Testis (tissue), 3 donors: ENCODE results near the gene PROSER3. TPM values are rescaled to one million over a fixed set of nuclear protein-coding genes. Genes with fewer than 3 reads are reported as not detected.

ENCODE experiments used
- DNase-seq: peaks from one replicate; pipeline ENCODE4 v3.0.0-alpha.2; 2019
- H3K27ac ChIP-seq, 2 donors: fragments of 200-600 bp; sonication (generic); one replicate each; pipeline ENCODE4 v1.5.1; 2019
- H3K27me3 ChIP-seq: fragments of 200-600 bp; sonication (generic); one replicate; pipeline ENCODE4 v1.5.1; 2019
- H3K36me3 ChIP-seq: fragments of 200-600 bp; sonication (generic); one replicate; pipeline ENCODE4 v1.5.1; 2017; ENCODE audit warnings: low read depth; ENCODE audit errors: missing control alignments
- H3K4me1 ChIP-seq: fragments of 200-600 bp; sonication (generic); one replicate; pipeline ENCODE4 v1.5.1; 2019
- H3K4me3 ChIP-seq, 2 donors: fragments of 200-600 bp; sonication (generic); one replicate each; pipeline ENCODE4 v1.5.1; 2017 to 2019
- H3K9me3 ChIP-seq: fragments of 200-600 bp; sonication (generic); one replicate; pipeline ENCODE4 v1.5.1; 2017
- POLR2A ChIP-seq: fragments of 450-650 bp; IDR thresholded peaks from one replicate; pipeline ENCODE4 v1.6.1; 2017; ENCODE audit warnings: antibody characterized with exemption, mild to moderate bottlenecking, moderate library complexity
- WGBS, 2 donors: methylation state at CpG; one replicate each; pipeline ENCODE4 v1.1.5; 2018; 5-methylcytosine and 5-hydroxymethylcytosine counted together
- intact Hi-C: fragments of 100-400 bp; cut with DNase I; formaldehyde crosslinking; loops from one replicate; pipeline ENCODE4 v1.15.1; 2023; ENCODE audit warnings: low total_unique reads
- polyA plus RNA-seq: library from polyadenylated mRNA; stranded (reverse); fragments of 350-450 nt; fragmentation: Illumina TruSeq; extraction: RNeasy Lipid Tissue Mini Kit (QIAGEN cat#74804); gene quantifications from one replicate; pipeline ENCODE4 v1.2.3, GENCODE V29; 2014; ENCODE audit warnings: low read depth, low replicate concordance; ENCODE audit not compliant: insufficient read depth
- total RNA-seq, 2 donors: library from RNA; depleted of rRNA; stranded (reverse); fragments of >200 nt; gene quantifications; one replicate each; pipeline ENCODE4 v1.2.3, GENCODE V29; 2016
- TF ChIP-seq, protein P1 (sequence below), 3 experiments: fragments of 450-650 bp in 2 of 3; fragments of 200-600 bp in 1 of 3; sonication (generic) in 1 of 3; IDR thresholded peaks; one replicate each; pipeline ENCODE4 v1.5.1; 2016 to 2019; ENCODE audit warnings: antibody characterized with exemption in 3 of 3, mild to moderate bottlenecking in 2 of 3, moderate library complexity in 1 of 3

PROSER3 gene
- total and polyA plus RNA-seq, 3 donors from 2014 or later: 48.3 to 75.9 (median 72.0) TPM

DNA sequence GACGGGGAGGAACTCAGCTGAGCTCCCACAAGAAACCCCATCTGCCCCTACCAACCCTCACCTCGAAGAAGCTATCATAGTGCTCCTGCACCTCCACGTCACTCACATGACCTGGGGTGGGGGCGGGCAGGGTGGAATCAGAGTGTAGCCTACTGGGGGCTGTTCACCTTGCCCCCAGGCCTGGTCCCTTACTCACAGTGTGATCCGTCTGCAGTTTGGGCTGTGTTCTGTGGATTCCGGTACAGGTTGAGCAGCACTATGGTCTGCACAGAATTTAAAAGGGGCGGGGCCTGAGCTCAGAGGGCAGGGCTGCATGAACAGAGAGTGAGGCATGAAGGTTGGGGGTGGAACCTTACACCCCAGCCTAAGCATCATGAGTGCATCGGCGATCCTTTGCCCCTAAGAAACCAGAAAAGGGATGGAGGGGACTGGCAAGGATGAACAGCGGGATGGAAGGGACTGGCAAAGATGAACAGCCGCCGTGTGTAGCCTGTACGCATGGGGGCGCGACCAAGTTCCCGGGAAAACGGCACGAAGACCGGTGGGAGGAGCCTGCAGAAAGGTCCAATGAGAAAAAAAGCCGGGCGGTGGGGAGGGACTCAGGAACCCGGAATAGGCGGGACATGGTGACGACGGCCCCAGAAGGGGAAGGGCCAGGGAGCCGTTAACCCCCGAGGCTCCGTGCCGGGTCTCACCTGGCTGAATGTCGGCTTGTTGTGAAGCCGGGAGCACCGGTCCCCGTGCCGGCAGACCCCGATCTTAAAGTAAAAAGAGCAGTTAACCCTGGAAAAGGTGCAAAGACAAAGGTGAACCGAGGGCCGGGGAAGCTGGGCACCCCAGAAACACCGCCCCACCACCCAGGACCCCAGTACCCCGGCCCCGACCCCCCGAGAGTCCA is 13.3 kb upstream of the PROSER3 start:
- Histone ChIP-seq H3K4me1 (peaks cover 22% of the 10 kb centered on the region), H3K27ac (peak overlapping the region; percentile 95 to 100), H3K9me3 (no peaks in the 10 kb centered on the region), H3K36me3 (no peaks in the 10 kb centered on the region), H3K27me3 (no peaks in the 10 kb centered on the region), H3K4me3 (peak overlapping the region; percentile 85 to 96)
- WGBS, 2 donors: 4 to 8% methylated on average over 39 to 41 of the region's 41 CpGs
- peak; percentile 98 for DNase-seq
- TF ChIP-seq, protein P1, sequence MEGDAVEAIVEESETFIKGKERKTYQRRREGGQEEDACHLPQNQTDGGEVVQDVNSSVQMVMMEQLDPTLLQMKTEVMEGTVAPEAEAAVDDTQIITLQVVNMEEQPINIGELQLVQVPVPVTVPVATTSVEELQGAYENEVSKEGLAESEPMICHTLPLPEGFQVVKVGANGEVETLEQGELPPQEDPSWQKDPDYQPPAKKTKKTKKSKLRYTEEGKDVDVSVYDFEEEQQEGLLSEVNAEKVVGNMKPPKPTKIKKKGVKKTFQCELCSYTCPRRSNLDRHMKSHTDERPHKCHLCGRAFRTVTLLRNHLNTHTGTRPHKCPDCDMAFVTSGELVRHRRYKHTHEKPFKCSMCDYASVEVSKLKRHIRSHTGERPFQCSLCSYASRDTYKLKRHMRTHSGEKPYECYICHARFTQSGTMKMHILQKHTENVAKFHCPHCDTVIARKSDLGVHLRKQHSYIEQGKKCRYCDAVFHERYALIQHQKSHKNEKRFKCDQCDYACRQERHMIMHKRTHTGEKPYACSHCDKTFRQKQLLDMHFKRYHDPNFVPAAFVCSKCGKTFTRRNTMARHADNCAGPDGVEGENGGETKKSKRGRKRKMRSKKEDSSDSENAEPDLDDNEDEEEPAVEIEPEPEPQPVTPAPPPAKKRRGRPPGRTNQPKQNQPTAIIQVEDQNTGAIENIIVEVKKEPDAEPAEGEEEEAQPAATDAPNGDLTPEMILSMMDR (IDR thresholded peaks at IDR 0.05): peak in 2 of 3 experiments; percentile 21 to 48
- TF ChIP-seq POLR2A: no peak
- intact Hi-C loops: no loop called here

DNA sequence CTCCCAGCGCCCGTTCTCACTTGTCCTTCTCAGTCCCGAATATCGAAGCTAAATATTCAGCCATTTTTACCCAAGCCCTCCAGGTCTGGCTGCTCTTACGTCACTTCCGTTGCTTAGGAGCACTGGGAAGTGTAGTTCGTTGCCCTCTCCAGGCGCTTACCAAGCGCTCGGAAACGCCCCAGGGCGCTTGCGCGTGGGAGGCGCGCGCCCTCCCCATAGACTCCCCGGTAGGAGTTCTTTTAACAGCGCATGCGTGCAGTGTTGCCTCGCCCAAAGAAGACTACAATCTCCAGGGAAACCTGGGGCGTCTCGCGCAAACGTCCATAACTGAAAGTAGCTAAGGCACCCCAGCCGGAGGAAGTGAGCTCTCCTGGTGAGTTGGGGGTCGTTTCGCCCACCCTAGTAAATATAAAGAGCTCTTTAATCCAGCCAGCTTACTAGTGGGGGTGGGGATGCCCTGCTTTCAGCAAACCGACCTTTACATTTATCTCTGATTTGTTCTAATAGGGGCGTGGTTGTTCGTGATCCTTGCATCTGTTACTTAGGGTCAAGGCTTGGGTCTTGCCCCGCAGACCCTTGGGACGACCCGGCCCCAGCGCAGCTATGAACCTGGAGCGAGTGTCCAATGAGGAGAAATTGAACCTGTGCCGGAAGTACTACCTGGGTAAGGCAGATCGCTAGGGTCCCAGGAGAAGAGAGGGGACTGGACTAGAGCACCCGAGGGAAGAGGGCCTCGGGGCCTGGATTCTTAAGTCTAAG is 12.5 kb upstream of the PROSER3 start, which contains the start of the genes PSENEN and U2AF1L4:
PSENEN (plus strand) TSS at position 324 of the 759 bp plus-strand sequence; CDS start at position 604, 280 bp downstream.
U2AF1L4 (minus strand) TSS at position 91 of the 759 bp plus-strand sequence; CDS start at position 64, 27 bp downstream.
- Histone ChIP-seq H3K27me3 (no peaks in the 10 kb centered on the region), H3K36me3 (no peaks in the 10 kb centered on the region), H3K9me3 (no peaks in the 10 kb centered on the region), H3K27ac (peak within 1 kb of the TSS; percentile 95 to 100), H3K4me3 (peak within 1 kb of the TSS; percentile 85 to 96), H3K4me1 (peaks cover 16% of the 10 kb centered on the region)
- WGBS, 2 donors: 0% methylated on average over 39 to 40 of the region's 40 CpGs
- TF ChIP-seq, protein P1 (IDR thresholded peaks at IDR 0.05): no peak
- no peak for TF ChIP-seq POLR2A
- DNase-seq: peak; percentile 98
- intact Hi-C loops: no loop called here

DNA sequence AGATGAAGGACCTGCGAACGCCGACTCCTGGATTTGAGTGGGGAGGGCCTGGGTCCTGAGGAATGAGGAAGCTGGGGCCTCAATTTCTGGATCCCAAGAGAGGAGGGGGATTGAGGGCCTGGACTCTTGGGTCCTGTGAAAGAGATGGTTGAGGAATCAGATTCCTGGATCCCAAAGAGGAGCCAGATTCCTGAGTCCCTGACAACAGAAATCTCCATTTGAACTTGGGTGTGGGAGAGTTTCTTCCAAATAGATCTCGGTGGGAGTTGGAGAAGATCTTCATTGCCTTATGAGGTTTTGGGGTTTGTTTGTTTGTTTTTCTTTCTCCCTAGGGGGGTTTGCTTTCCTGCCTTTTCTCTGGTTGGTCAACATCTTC is 11.9 kb upstream of the PROSER3 start:
- peak overlapping the region; percentile 95 to 100 for H3K27ac ChIP-seq
- no peaks in the 10 kb centered on the region for H3K36me3 ChIP-seq
- 1 to 16% methylated on average over 3 to 4 of the region's 4 CpGs for WGBS, 2 donors
- no peak for DNase-seq
- H3K9me3 ChIP-seq: no peaks in the 10 kb centered on the region
- no peak for TF ChIP-seq POLR2A
- TF ChIP-seq, protein P1 (IDR thresholded peaks at IDR 0.05): no peak
- H3K4me1 ChIP-seq: peaks cover 16% of the 10 kb centered on the region
- H3K27me3 ChIP-seq: no peaks in the 10 kb centered on the region
- intact Hi-C loops: no loop called here
- H3K4me3 ChIP-seq: peak overlapping the region; percentile 85 to 96

DNA sequence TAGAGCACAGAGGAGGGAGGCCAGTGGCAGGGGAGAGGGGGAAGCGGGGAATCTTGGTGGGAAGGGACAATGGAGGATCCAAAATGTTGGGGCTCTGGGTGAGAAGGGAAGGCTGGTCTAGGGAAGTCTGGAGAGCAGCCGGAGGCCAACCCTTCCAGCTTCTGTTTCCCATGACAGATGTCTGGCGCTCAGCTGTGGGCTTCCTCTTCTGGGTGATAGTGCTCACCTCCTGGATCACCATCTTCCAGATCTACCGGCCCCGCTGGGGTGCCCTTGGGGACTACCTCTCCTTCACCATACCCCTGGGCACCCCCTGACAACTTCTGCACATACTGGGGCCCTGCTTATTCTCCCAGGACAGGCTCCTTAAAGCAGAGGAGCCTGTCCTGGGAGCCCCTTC is 11.4 kb upstream of the PROSER3 start:
- peaks cover 16% of the 10 kb centered on the region for H3K4me1 ChIP-seq
- 78 to 83% methylated on average over 5 of the region's 5 CpGs for WGBS, 2 donors
- H3K9me3 ChIP-seq: no peaks in the 10 kb centered on the region
- no peaks in the 10 kb centered on the region for H3K27me3 ChIP-seq
- H3K36me3 ChIP-seq: no peaks in the 10 kb centered on the region
- no peak overlapping the region for H3K4me3 ChIP-seq
- intact Hi-C loops: no loop called here
- TF ChIP-seq POLR2A: no peak
- TF ChIP-seq, protein P1 (IDR thresholded peaks at IDR 0.05): no peak
- peak overlapping the region in 1 of 2 donors; percentile 100 for H3K27ac ChIP-seq
- DNase-seq: no peak
